NCI-H2196 treated with DMSO at 0.1 percent for 48 hours (cell line): ENCODE measurements around the gene MYH7B.
A peak's percentile ranks its signal among the peaks of the same experiment; 100 is the strongest.

Experiments
- DNase-seq: peaks from one replicate; lab custom pipeline; 2025; ENCODE audit not compliant: unreplicated experiment; lab: John Stamatoyannopoulos, UW

MYH7B gene

DNA sequence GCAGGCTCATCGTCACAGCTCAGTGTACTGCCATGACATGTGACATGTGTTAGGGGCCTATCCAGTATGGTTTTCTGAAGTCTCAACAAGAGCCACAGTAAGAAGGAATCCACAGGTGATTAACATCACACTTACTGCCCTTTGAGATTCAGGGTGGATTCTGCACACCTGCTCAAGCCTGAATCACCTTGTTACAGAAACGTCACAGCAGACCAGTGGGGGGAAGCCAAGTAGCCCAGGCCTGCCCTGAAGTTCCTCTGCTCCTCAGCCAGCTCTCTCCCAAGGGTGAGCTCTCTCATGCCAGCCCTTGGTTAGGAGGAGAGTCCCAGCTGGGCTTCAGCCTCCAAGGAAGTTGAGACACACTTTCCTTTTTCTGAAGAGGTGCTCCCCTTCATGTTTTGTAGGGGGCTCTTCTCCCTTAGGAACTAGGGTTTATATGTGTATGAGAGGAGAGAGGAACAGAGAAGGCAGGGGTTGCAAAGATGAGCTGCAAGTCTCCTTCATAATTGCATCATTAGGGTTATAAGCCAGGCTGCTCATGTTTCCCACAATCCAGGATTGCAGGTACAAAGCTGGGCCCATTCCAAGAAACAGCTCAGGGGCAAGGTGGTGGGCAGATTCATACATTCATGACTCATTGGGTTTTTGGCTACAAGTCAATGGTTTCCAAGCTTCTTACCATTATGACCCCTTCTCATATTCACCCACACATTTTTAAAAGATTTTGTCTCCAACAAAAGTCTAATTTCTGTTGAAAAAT, 11.7 kb upstream of the MYH7B start:
- no peak for DNase-seq

GRCh38 chr20:34945315-34946077, 10.2 kb upstream of the MYH7B start:
- DNase-seq = no peak

DNA sequence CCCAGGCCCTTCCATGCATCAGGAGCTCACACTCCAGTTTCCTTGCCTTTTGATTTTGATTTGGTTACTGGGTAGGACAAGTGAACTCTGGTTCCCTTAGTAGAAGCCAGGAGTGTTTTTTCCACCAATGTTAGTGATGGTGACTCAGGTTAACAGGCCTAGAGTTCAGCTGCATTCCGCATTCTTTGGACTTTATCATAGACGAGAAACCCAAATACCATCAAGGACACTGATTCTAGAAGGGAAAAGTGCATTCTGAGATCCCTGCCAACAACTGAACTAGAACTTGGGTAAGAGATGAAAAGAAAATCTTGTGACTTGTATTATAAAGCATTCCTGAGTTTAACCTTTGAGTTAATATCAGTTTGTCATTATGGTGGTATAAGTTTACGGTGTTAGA, 9.0 kb upstream of the MYH7B start:
- DNase-seq = no peak

- DNase-seq = no peak
Observed at GRCh38 chr20:34947336-34947735, 8.3 kb upstream of the MYH7B start.

GRCh38 chr20:34948030-34948429, 7.6 kb upstream of the MYH7B start:
- DNase-seq = no peak

DNA sequence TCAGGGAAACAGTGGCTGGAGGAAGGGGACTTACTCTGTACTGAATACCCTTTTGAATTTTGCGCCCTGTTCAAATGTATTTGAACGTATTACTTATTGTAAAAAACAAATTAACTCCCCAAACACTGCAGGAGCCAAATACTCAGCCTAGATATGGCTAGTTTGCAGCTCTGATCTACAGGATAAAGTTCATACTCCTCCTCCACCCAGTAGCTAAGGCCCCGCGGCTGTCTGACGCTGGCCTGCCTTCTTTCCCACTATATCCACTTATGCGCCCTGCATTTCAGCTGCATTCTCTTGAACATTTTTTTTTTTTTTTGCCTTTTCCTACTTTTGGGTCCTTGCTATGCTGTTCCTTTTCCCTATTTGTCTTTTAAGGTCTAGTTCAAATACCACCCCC, 6.5 kb upstream of the MYH7B start:
- no peak for DNase-seq

DNA sequence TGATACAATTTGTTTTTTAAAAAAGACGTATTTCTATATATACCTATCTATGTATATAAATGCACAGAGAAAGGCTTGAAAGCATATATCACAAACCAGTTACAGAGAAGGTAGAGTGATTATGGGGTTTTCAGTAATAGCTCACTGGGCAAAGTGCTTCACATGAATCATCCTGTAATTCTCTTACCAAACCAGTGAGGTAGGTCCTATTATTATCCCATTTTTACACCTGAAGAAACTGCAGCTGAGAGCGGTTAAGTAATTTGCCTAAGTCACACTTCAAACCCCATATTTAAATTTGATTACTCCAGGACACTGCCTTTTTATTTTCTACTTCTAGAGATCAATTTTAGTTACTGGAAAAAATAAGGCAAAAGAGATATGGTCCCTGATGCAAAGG, 4.4 kb upstream of the MYH7B start:
- no peak for DNase-seq

GRCh38 chr20:34951652-34952051, 4.0 kb upstream of the MYH7B start:
- no peak for DNase-seq

DNA sequence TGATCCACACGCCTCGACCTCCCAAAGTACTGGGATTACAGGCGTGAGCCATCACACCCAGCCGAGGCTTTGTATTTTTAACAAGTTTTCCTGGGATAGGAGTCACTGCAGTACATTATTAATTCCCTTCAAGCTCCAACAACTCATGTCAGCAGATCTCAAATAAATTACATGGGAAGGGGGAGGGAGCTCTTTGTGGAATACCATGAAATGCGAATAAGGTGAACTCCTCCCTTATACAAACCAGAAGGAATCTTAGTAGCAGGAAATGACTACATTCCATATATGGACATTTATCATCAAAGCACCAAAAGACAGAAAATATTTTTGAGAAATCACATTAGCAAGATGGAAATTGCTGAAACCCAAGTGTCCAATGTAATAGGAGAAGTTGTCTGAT, 3.0 kb upstream of the MYH7B start:
- no peak for DNase-seq

- DNase-seq = no peak
Observed at GRCh38 chr20:34953960-34954359, 1.7 kb upstream of the MYH7B start.

GRCh38 chr20:34954904-34955230, 801 bp upstream of the MYH7B start:
- DNase-seq = peak; percentile 24

GRCh38 chr20:34956041-34956458, 382 bp downstream of the MYH7B start:
- no peak for DNase-seq

DNA sequence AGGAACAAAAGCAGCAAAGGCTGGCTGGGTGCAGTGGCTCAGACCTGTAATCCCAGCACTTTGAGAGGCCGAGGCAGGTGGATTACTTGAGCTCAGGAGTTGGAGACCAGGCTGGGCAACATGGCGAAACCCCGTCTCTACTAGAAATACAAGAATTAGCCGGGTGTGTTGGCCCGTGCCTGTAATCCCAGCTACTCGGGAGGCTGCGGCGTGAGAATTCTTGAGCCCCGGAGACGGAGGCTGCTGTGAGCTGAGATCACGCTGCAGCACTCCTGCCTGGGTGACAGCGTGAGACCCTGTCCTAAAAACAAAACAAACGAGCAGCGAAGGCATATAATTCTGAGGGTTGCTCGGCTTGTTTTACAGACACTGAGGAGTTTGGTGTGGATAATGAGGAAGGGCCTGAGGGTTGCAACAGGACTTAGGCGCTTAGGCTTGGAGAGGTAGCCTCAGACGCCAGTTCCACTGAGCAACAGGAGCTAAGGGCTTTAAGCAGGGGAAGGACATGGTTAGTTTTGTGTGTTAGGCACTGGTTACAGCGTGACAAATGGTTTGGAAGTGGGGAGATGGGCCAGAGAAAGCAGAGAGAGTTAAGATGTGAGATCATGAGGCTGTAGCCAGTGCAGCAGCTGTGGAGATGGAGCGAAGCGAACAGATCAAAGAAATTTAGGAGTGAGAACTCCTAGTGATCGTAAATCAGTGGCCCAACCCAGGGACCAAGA, 1.2 kb downstream of the MYH7B start:
- DNase-seq = no peak

- no peak for DNase-seq
Observed at GRCh38 chr20:34964486-34964885, 8.8 kb downstream of the MYH7B start.

- no peak for DNase-seq
Observed at GRCh38 chr20:34965051-34965450, 9.4 kb downstream of the MYH7B start.

- DNase-seq = no peak
Observed at GRCh38 chr20:34967421-34967820, 11.8 kb downstream of the MYH7B start.

GRCh38 chr20:34968042-34968775, 12.5 kb downstream of the MYH7B start:
- DNase-seq = no peak

GRCh38 chr20:34970193-34970840, 14.6 kb downstream of the MYH7B start:
- no peak for DNase-seq

GRCh38 chr20:34970846-34971560, 15.3 kb downstream of the MYH7B start:
- DNase-seq = no peak

GRCh38 chr20:34971561-34972235, 16.0 kb downstream of the MYH7B start:
- no peak for DNase-seq
